Activated CD4-positive, CD25-positive, alpha-beta regulatory T cell treated with anti-CD3 and anti-CD28 coated beads, Interleukin-2, amount 50 U/mL, for 72 hours (primary cell): ENCODE data around the gene SRY.
"Not testable (repeated sequence)": the region's sequence is repeated elsewhere in the genome, so short reads cannot be mapped to it uniquely, and the experiment has no call there.

Source experiments
- DNase-seq: peaks from one replicate; pipeline ENCODE4 v3.0.0; 2021

SRY gene

GRCh38 chrY:2787600-2787999 lies at the start of gene SRY:
TSS of gene SRY (minus strand) at chrY:2787682. CDS start at chrY:2787603, 79 bp downstream.
- no peak for DNase-seq

- no peak for DNase-seq
Measured at GRCh38 chrY:2837078-2837477, 49.6 kb upstream of the SRY start.

GRCh38 chrY:2835230-2835629 lies 47.7 kb upstream of the SRY start:
- no peak for DNase-seq

GRCh38 chrY:2828497-2828896 lies 41.0 kb upstream of the SRY start:
- no peak for DNase-seq

GRCh38 chrY:2824471-2824870 lies 37.0 kb upstream of the SRY start:
- DNase-seq = no peak

- not testable (repeated sequence) for DNase-seq
Measured at GRCh38 chrY:2817146-2817896, 29.8 kb upstream of the SRY start.

GRCh38 chrY:2800246-2800645 lies 12.8 kb upstream of the SRY start:
- DNase-seq = no peak

GRCh38 chrY:2797991-2798390 lies 10.5 kb upstream of the SRY start:
- no peak for DNase-seq

GRCh38 chrY:2796977-2797523 lies 9.6 kb upstream of the SRY start:
- no peak for DNase-seq

GRCh38 chrY:2789756-2790155 lies 2.3 kb upstream of the SRY start:
- no peak for DNase-seq

GRCh38 chrY:2786876-2787512 lies 488 bp downstream of the SRY start:
- no peak for DNase-seq
